Tibial nerve (tissue), 4 donors: ENCODE data around the gene HBB.

Experiments used
- CTCF ChIP-seq, 5 experiments: fragments of 200-600 bp in 3 of 5; fragments of 450-650 bp in 2 of 5; sonication (generic) in 3 of 5; IDR thresholded peaks; one replicate each; pipeline ENCODE4 v1.5.1; 2016 to 2019; ENCODE audit warnings: antibody characterized with exemption in 5 of 5, mild to moderate bottlenecking in 3 of 5, moderate library complexity in 2 of 5
- EP300 ChIP-seq, 2 donors: sonication (generic); formaldehyde crosslinking; IDR thresholded peaks; one replicate each; pipeline ENCODE4 v1.6.1; 2017; ENCODE audit warnings: antibody characterized with exemption in 2 of 2, mild to moderate bottlenecking in 1 of 2

- TF ChIP-seq CTCF (IDR thresholded peaks at IDR 0.05) (no peak), EP300 (IDR thresholded peaks at IDR 0.05) (no peak)
Measured at GRCh38 chr11:5231111-5231510, 4.2 kb upstream of the HBB start.
